ES-I3 (cell line): ENCODE results near the gene LY6G5B.

ENCODE experiments used
- H3K36me3 ChIP-seq: 2 replicates; pipeline ENCODE4 v1.6.1; 2013; ENCODE audit warnings: mild to moderate bottlenecking, low read length, control low read depth, moderate library complexity; ENCODE audit not compliant: insufficient read depth
- H3K4me1 ChIP-seq: 2 replicates; pipeline ENCODE4 v1.6.1; 2013; ENCODE audit warnings: mild to moderate bottlenecking, control low read depth, low read length; ENCODE audit not compliant: insufficient read depth
- H3K9ac ChIP-seq: 2 replicates; pipeline ENCODE4 v1.6.1; 2013; ENCODE audit warnings: low read depth, mild to moderate bottlenecking, low read length, moderate library complexity
- H3K9me3 ChIP-seq: 2 replicates; pipeline ENCODE4 v1.6.1; 2013; ENCODE audit warnings: mild to moderate bottlenecking, low read length, moderate library complexity; ENCODE audit not compliant: control insufficient read depth, insufficient read depth

LY6G5B gene

GRCh38 chr6:31687860-31688693, 18.3 kb downstream of the LY6G5B start:
- no peak overlapping the region for H3K9ac ChIP-seq
- H3K4me1 ChIP-seq = peaks cover 6% of the 10 kb centered on the region; the same call in 1 of the 2 replicates
- peaks cover 15% of the 10 kb centered on the region for H3K36me3 ChIP-seq
- H3K9me3 ChIP-seq = no peaks in the 10 kb centered on the region

GRCh38 chr6:31689249-31690110, 19.7 kb downstream of the LY6G5B start:
- no peaks in the 10 kb centered on the region for H3K9me3 ChIP-seq
- peaks cover 6% of the 10 kb centered on the region; the same call in 1 of the 2 replicates for H3K4me1 ChIP-seq
- no peak overlapping the region for H3K9ac ChIP-seq
- H3K36me3 ChIP-seq = peaks cover 15% of the 10 kb centered on the region

- Histone ChIP-seq H3K9ac (no peak overlapping the region), H3K36me3 (peaks cover 15% of the 10 kb centered on the region), H3K4me1 (peaks cover 6% of the 10 kb centered on the region; the same call in 1 of the 2 replicates)
These were observed 20.7 kb downstream of the LY6G5B start for GRCh38 chr6:31690231-31691077.

GRCh38 chr6:31691078-31691463, 21.3 kb downstream of the LY6G5B start:
- Histone ChIP-seq H3K36me3 (peaks cover 15% of the 10 kb centered on the region), H3K4me1 (peaks cover 6% of the 10 kb centered on the region; the same call in 1 of the 2 replicates), H3K9me3 (no peaks in the 10 kb centered on the region), H3K9ac (no peak overlapping the region)

More at GRCh38 chr6:31690231-31691077, 20.7 kb downstream of the LY6G5B start:
- no peaks in the 10 kb centered on the region for H3K9me3 ChIP-seq

- Histone ChIP-seq H3K9ac (no peak overlapping the region), H3K4me1 (peaks cover 6% of the 10 kb centered on the region; the same call in 1 of the 2 replicates), H3K36me3 (peaks cover 15% of the 10 kb centered on the region), H3K9me3 (no peaks in the 10 kb centered on the region)
These were observed 21.9 kb downstream of the LY6G5B start for GRCh38 chr6:31691564-31692108.

- Histone ChIP-seq H3K9ac (no peak overlapping the region), H3K36me3 (peaks cover 15% of the 10 kb centered on the region), H3K9me3 (no peaks in the 10 kb centered on the region), H3K4me1 (peaks cover 6% of the 10 kb centered on the region; the same call in 1 of the 2 replicates)
These were observed 22.6 kb downstream of the LY6G5B start for GRCh38 chr6:31692353-31692752.

- no peak overlapping the region for H3K9ac ChIP-seq
- peaks cover 13% of the 10 kb centered on the region for H3K36me3 ChIP-seq
- peaks cover 6% of the 10 kb centered on the region; the same call in 1 of the 2 replicates for H3K4me1 ChIP-seq
- no peaks in the 10 kb centered on the region for H3K9me3 ChIP-seq
These were observed 23.1 kb downstream of the LY6G5B start for GRCh38 chr6:31692886-31693285.

GRCh38 chr6:31693535-31693934, 23.8 kb downstream of the LY6G5B start:
- H3K36me3 ChIP-seq = peaks cover 8% of the 10 kb centered on the region
- H3K9ac ChIP-seq = no peak overlapping the region
- no peaks in the 10 kb centered on the region for H3K9me3 ChIP-seq
- peaks cover 6% of the 10 kb centered on the region; the same call in 1 of the 2 replicates for H3K4me1 ChIP-seq

GRCh38 chr6:31697555-31697954, 27.8 kb downstream of the LY6G5B start:
- H3K36me3 ChIP-seq = peaks cover 3% of the 10 kb centered on the region; the same call in 1 of the 2 replicates
- H3K9ac ChIP-seq = no peak overlapping the region
- peaks cover 7% of the 10 kb centered on the region; the same call in 1 of the 2 replicates for H3K4me1 ChIP-seq
- H3K9me3 ChIP-seq = no peaks in the 10 kb centered on the region

- Histone ChIP-seq H3K9ac (no peak overlapping the region), H3K4me1 (peaks cover 7% of the 10 kb centered on the region; the same call in 1 of the 2 replicates), H3K36me3 (0 out of 2 replicates have a peak, but pooled peaks cover 3% of the 10 kb centered on the region), H3K9me3 (no peaks in the 10 kb centered on the region)
These were observed 31.1 kb downstream of the LY6G5B start for GRCh38 chr6:31700740-31701401.

- H3K9me3 ChIP-seq = no peaks in the 10 kb centered on the region
- H3K36me3 ChIP-seq = 0 out of 2 replicates have a peak, but pooled peaks cover 3% of the 10 kb centered on the region
- H3K9ac ChIP-seq = peak overlapping the region; percentile 69
- peaks cover 7% of the 10 kb centered on the region; the same call in 1 of the 2 replicates for H3K4me1 ChIP-seq
These were observed 32.1 kb downstream of the LY6G5B start for GRCh38 chr6:31701666-31702404.

GRCh38 chr6:31702405-31702818, 32.6 kb downstream of the LY6G5B start:
- H3K9ac ChIP-seq = peak overlapping the region; percentile 69
- H3K36me3 ChIP-seq = 0 out of 2 replicates have a peak, but pooled peaks cover 3% of the 10 kb centered on the region
- H3K9me3 ChIP-seq = no peaks in the 10 kb centered on the region
- peaks cover 7% of the 10 kb centered on the region; the same call in 1 of the 2 replicates for H3K4me1 ChIP-seq
